SK-N-SH (cell line): ENCODE data around the gene LRRC2. TPM values are rescaled to one million over a fixed set of nuclear protein-coding genes. Genes with fewer than 3 reads are reported as not detected.

Source experiments
- CTCF ChIA-PET: fragments of 300-600, 350-600 bp; formaldehyde crosslinking; extraction: SDS; loops from one replicate; lab custom pipeline; 2021; lab: Yijun Ruan, JAX
- POLR2A ChIA-PET: fragments of 350-600 bp; sonication (Branson Sonifier 250); formaldehyde crosslinking; extraction: SDS; loops from one replicate; lab custom pipeline; 2020; ENCODE audit warnings: antibody characterized with exemption, inconsistent platforms; lab: Yijun Ruan, JAX
- DNase-seq: peaks from one replicate; pipeline ENCODE4 v3.0.0; 2012
- H2AFZ ChIP-seq: fragments of 200-600 bp; sonication (generic); 2 replicates; pipeline ENCODE4 v1.8.1; 2016; ENCODE audit warnings: antibody characterized with exemption, mild to moderate bottlenecking, low read depth
- H3F3A ChIP-seq: fragments of 200-600 bp; sonication (generic); replicated peaks from 2 replicates; pipeline ENCODE3; 2016; ENCODE audit warnings: antibody characterized with exemption, mild to moderate bottlenecking; ENCODE audit not compliant: insufficient read depth
- H3K27ac ChIP-seq, 2 experiments: fragments of 200-500 bp in 1 of 2; fragments of 200-600 bp in 1 of 2; sonication (Bioruptor generic) in 1 of 2; sonication (generic), shearing (Covaris generic) in 1 of 2; 2 replicates each; pipeline versions ENCODE4 v1.5.1 to v1.6.1; 2014 to 2016; ENCODE audit warnings: low read depth in 2 of 2, inconsistent platforms in 1 of 2, low read length in 1 of 2, mild to moderate bottlenecking in 1 of 2, mixed read lengths in 1 of 2
- H3K27me3 ChIP-seq: fragments of 200-600 bp; sonication (generic), shearing (Covaris generic); 2 replicates; pipeline ENCODE4 v1.6.1; 2016; ENCODE audit warnings: mixed run types; ENCODE audit not compliant: insufficient read depth
- H3K36me3 ChIP-seq, 2 experiments: fragments of 200-500 bp in 1 of 2; fragments of 200-600 bp in 1 of 2; sonication (Bioruptor generic) in 1 of 2; sonication (generic) in 1 of 2; replicated peaks in 1 of 2; 2 replicates each; pipeline versions ENCODE3 to v1.5.1; 2014 to 2016; ENCODE audit warnings: low read length in 1 of 2, mild to moderate bottlenecking in 1 of 2; ENCODE audit not compliant: insufficient read depth in 2 of 2, control insufficient read depth in 1 of 2
- H3K4me1 ChIP-seq, 2 experiments: fragments of 200-500 bp in 1 of 2; fragments of 200-600 bp in 1 of 2; sonication (Bioruptor generic) in 1 of 2; sonication (generic), shearing (Covaris generic) in 1 of 2; 2 replicates each; pipeline versions ENCODE4 v1.5.1 to v1.6.1; 2014 to 2016; ENCODE audit warnings: low read depth in 1 of 2, low read length in 1 of 2, mixed run types in 1 of 2; ENCODE audit not compliant: insufficient read depth in 2 of 2, control insufficient read depth in 1 of 2
- H3K4me2 ChIP-seq: fragments of 200-600 bp; sonication (generic), shearing (Covaris generic); 2 replicates; pipeline ENCODE4 v1.6.1; 2017; ENCODE audit warnings: mixed run types
- H3K4me3 ChIP-seq, 2 experiments: fragments of 200-500 bp in 1 of 2; fragments of 200-600 bp in 1 of 2; sonication (Bioruptor generic) in 1 of 2; sonication (generic), shearing (Covaris generic) in 1 of 2; 2 replicates each; pipeline versions ENCODE4 v1.5.1 to v1.8.1; 2014 to 2016; ENCODE audit warnings: low read depth in 2 of 2, inconsistent platforms in 1 of 2, low read length in 1 of 2, mild to moderate bottlenecking in 1 of 2, mixed read lengths in 1 of 2, moderate library complexity in 1 of 2
- H3K79me2 ChIP-seq: fragments of 200-600 bp; sonication (generic); 2 replicates; pipeline ENCODE4 v1.8.1; 2017; ENCODE audit warnings: mild to moderate bottlenecking; ENCODE audit not compliant: insufficient read depth
- H3K9ac ChIP-seq: fragments of 200-600 bp; sonication (generic); 2 replicates; pipeline ENCODE4 v1.6.1; 2017; ENCODE audit warnings: mixed run types
- H3K9me2 ChIP-seq: fragments of 200-600 bp; sonication (generic); 2 replicates; pipeline ENCODE4 v1.6.1; 2017; ENCODE audit warnings: mixed run types
- H3K9me3 ChIP-seq: fragments of 200-600 bp; sonication (generic); 2 replicates; pipeline ENCODE4 v1.6.1; 2017; ENCODE audit warnings: mixed run types, mild to moderate bottlenecking, moderate library complexity
- H4K20me1 ChIP-seq: fragments of 200-600 bp; sonication (generic); 2 replicates; pipeline ENCODE4 v1.6.1; 2017; ENCODE audit warnings: mild to moderate bottlenecking, mixed run types; ENCODE audit not compliant: insufficient read depth
- CHD2 ChIP-seq: fragments of 150-350 bp; IDR thresholded peaks from 2 replicates; pipeline ENCODE4 v1.6.1; 2018; ENCODE audit warnings: low read length; ENCODE audit not compliant: partially characterized antibody
- CTCF ChIP-seq: fragments of 200-600 bp; sonication (generic); IDR thresholded peaks from 2 replicates; pipeline ENCODE4 v1.6.1; 2017; ENCODE audit warnings: antibody characterized with exemption, mild to moderate bottlenecking, moderate library complexity
- ELF1 ChIP-seq: IDR thresholded peaks from 2 replicates; pipeline ENCODE4 v1.4.0; 2012
- GABPA ChIP-seq: IDR thresholded peaks from 2 replicates; pipeline ENCODE4 v1.4.0; 2012; ENCODE audit warnings: low read depth, mild to moderate bottlenecking
- GATA2 ChIP-seq: sonication (generic); formaldehyde crosslinking; IDR thresholded peaks from 2 replicates; pipeline ENCODE4 v1.5.0; 2020; ENCODE audit warnings: mild to moderate bottlenecking, missing genetic modification reagents
- IRF3 ChIP-seq: fragments of 150-350 bp; IDR thresholded peaks from 2 replicates; pipeline ENCODE4 v1.6.1; 2016; ENCODE audit warnings: mild to moderate bottlenecking, low read depth, low read length
- JUND ChIP-seq: IDR thresholded peaks from 2 replicates; pipeline ENCODE4 v1.4.0; 2012
- MEF2A ChIP-seq: IDR thresholded peaks from 2 replicates; pipeline ENCODE4 v1.4.0; 2012; ENCODE audit warnings: low read depth, borderline replicate concordance
- PBX3 ChIP-seq: IDR thresholded peaks from 2 replicates; pipeline ENCODE4; 2012
- POLR2AphosphoS5 ChIP-seq: IDR thresholded peaks from 2 replicates; pipeline ENCODE4 v1.6.1; 2012; ENCODE audit warnings: low read depth, low read length
- RAD21 ChIP-seq: IDR thresholded peaks from 2 replicates; pipeline ENCODE4 v1.6.1; 2012; ENCODE audit warnings: mild to moderate bottlenecking, low read length
- RCOR1 ChIP-seq: fragments of 150-350 bp; IDR thresholded peaks from 2 replicates; pipeline ENCODE4 v1.6.1; 2017; ENCODE audit warnings: antibody characterized with exemption, low read length
- REST ChIP-seq: IDR thresholded peaks from 2 replicates; pipeline ENCODE4 v1.6.1; 2012; ENCODE audit warnings: mild to moderate bottlenecking, low read depth, low read length, moderate library complexity
- RFX5 ChIP-seq: IDR thresholded peaks from 2 replicates; pipeline ENCODE4 v1.6.1; 2012; ENCODE audit warnings: mild to moderate bottlenecking, improper control_type of control experiment, low read length
- SIN3A ChIP-seq: IDR thresholded peaks from 2 replicates; pipeline ENCODE4 v1.6.1; 2012; ENCODE audit warnings: low read depth, mild to moderate bottlenecking, low read length, moderate library complexity, borderline replicate concordance
- TAF1 ChIP-seq: IDR thresholded peaks from 2 replicates; pipeline ENCODE4 v1.6.1; 2012; ENCODE audit warnings: low read depth, mild to moderate bottlenecking, low read length, moderate library complexity, borderline replicate concordance
- TCF12 ChIP-seq: IDR thresholded peaks from 2 replicates; pipeline ENCODE4 v1.4.0; 2012
- TEAD4 ChIP-seq: IDR thresholded peaks from 2 replicates; pipeline ENCODE4 v1.4.0; 2012; ENCODE audit warnings: mild to moderate bottlenecking, borderline replicate concordance; ENCODE audit not compliant: insufficient read depth
- WGBS: methylation state at CpG from one replicate; pipeline ENCODE4 v1.1.6; 2017; ENCODE audit warnings: low lambda C conversion rate; 5-methylcytosine and 5-hydroxymethylcytosine counted together
- polyA plus RNA-seq, 3 experiments: library from polyadenylated mRNA; depleted of rRNA; stranded (reverse); fragments of >200 nt; gene quantifications; 2 replicates each; pipeline ENCODE4 v1.2.3, GENCODE V29; 2012
- TF ChIP-seq, protein P1 (sequence below): IDR thresholded peaks from 2 replicates; pipeline ENCODE4 v1.4.0; 2012; ENCODE audit warnings: low read depth, borderline replicate concordance

LRRC2 gene
- polyA plus RNA-seq, 1 of the 3 experiments (the other 2 are of a cell fraction) = 0.13 TPM

DNA sequence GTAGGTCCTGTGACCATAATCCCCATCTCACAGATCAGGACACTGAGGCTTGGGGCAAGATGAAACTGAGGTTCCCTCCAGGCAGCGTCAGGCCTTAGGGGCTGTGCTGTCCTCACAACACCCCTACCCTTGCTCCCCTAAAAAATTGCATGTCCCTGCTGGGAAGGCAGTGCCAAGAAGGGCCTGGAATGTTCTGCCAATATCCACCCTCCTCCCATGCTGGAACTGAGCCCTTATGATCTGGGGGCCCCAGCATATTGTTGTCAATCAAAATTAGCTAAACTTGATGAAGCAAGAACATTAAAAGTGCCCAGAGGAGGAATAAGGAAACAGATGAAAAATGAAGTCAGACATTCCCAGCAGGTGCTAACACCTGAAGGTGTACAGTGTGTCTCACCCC is 81.7 kb downstream of the LRRC2 start:
- Histone ChIP-seq H3K4me1 (peaks cover 0 to 3% of the 10 kb centered on the region in 2 experiments; a peak in 1 of 4 replicates), H3K4me3 (no peak overlapping the region), H3K36me3 (no peaks in the 10 kb centered on the region), H3K27ac (no peak overlapping the region), H2AFZ (no peak overlapping the region), H3F3A (no peaks in the 10 kb centered on the region), H3K9ac (no peak overlapping the region), H3K9me2 (no peaks in the 10 kb centered on the region), H3K9me3 (no peaks in the 10 kb centered on the region), H4K20me1 (no peaks in the 10 kb centered on the region), H3K79me2 (no peaks in the 10 kb centered on the region), H3K4me2 (no peak overlapping the region), H3K27me3 (no peaks in the 10 kb centered on the region; the same call in 1 of the 2 replicates)
- WGBS = no CpG with 5 or more reads among the region's 1 CpG
- no peak for TF ChIP-seq RAD21
- TF ChIP-seq IRF3 = no peak
- no peak for TF ChIP-seq RFX5
- TF ChIP-seq POLR2AphosphoS5 = no peak
- no peak for TF ChIP-seq PBX3
- no peak for TF ChIP-seq TAF1
- TF ChIP-seq MEF2A = no peak
- TF ChIP-seq TCF12 = no peak
- no peak for TF ChIP-seq GABPA
- no peak for DNase-seq
- ChIA-PET CTCF (interaction anchor here (1.1 to 7.9 kb wide), 5 partner anchors 8 to 411 kb away, joined by 4 to 223 read pairs (median 7); partner anchors contain the start of genes LRRC2 and RTP3), POLR2A (no interaction called here)

GRCh38 chr3:46483825-46484224 is 82.3 kb downstream of the LRRC2 start:
- H3F3A ChIP-seq = no peaks in the 10 kb centered on the region
- no peaks in the 10 kb centered on the region for H4K20me1 ChIP-seq
- ChIA-PET CTCF (interaction anchor here (1.2 to 7.9 kb wide), 5 partner anchors 8 to 425 kb away, joined by 3 to 223 read pairs (median 7); partner anchors contain the start of genes LRRC2 and RTP3), POLR2A (no interaction called here)
- H3K79me2 ChIP-seq = no peaks in the 10 kb centered on the region
- H2AFZ ChIP-seq = no peak overlapping the region
- no peaks in the 10 kb centered on the region for H3K36me3 ChIP-seq
- WGBS = 24% methylated on average over 2 of the region's 2 CpGs
- no peak overlapping the region for H3K4me2 ChIP-seq
- no peak for DNase-seq
- H3K4me1 ChIP-seq = peaks cover 0 to under 1% of the 10 kb centered on the region in 2 experiments; a peak in 1 of 4 replicates
- H3K27ac ChIP-seq = no peak overlapping the region
- no peak overlapping the region for H3K4me3 ChIP-seq
- H3K27me3 ChIP-seq = no peaks in the 10 kb centered on the region; the same call in 1 of the 2 replicates
- no peaks in the 10 kb centered on the region for H3K9me2 ChIP-seq
- no peak overlapping the region for H3K9ac ChIP-seq
- no peaks in the 10 kb centered on the region for H3K9me3 ChIP-seq
- TF ChIP-seq, protein P1, sequence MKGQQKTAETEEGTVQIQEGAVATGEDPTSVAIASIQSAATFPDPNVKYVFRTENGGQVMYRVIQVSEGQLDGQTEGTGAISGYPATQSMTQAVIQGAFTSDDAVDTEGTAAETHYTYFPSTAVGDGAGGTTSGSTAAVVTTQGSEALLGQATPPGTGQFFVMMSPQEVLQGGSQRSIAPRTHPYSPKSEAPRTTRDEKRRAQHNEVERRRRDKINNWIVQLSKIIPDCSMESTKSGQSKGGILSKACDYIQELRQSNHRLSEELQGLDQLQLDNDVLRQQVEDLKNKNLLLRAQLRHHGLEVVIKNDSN = no peak
- no peak for TF ChIP-seq ELF1
- no peak for TF ChIP-seq CTCF
- no peak for TF ChIP-seq PBX3
- no peak for TF ChIP-seq TEAD4
- TF ChIP-seq GATA2 (CRISPR knock-in tag) = no peak
- TF ChIP-seq RCOR1 = no peak
- no peak for TF ChIP-seq RAD21
- no peak for TF ChIP-seq JUND
- no peak for TF ChIP-seq SIN3A
- no peak for TF ChIP-seq REST
- no peak for TF ChIP-seq CHD2
